Measurements from ENCODE around the gene ZNF212.
"Not testable (repeated sequence)": the region's sequence is repeated elsewhere in the genome, so short reads cannot be mapped to it uniquely, and the experiment has no call there.

Gene ZNF212

DNA sequence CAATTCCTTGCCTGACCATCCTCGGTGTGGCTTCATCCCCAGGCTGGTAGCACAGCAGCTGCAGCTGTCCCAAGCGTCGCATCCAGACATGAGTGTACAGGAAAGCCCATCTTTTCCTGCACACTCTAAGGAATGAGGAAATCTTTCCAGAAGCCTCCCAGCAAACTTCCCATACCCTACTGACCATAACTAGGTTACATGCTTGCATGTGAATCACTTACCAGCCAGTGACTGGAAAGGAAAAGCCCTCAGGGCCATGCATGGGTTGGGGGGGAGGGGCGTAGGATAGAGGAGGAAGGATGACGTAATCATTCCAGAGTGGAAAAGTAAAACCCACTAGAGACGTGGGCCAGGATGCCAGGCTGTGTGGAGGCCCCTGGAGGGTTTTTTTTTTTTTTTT lies 18.9 kb upstream of the ZNF212 start:
- FAIRE-seq, result no peak

DNA sequence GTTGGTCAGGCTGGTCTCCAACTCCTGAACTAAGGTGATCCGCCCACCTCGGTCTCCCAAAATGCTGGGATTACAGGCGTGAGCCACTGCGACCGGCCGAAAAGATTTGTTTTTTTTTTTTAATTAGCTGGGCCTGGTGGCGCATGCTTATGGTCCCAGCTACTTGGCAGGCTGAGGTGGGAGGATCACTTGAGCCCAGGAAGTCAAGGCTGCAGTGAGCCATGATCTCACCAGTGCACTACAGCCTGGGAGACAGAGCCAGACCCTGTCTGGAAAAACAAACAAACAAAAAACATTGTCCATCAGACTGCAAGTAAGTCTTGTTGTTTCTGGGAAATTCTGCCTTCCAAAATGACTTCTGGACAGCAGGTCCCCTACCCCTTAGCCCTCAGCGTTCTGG lies 16.3 kb upstream of the ZNF212 start:
- no peak for FAIRE-seq

DNA sequence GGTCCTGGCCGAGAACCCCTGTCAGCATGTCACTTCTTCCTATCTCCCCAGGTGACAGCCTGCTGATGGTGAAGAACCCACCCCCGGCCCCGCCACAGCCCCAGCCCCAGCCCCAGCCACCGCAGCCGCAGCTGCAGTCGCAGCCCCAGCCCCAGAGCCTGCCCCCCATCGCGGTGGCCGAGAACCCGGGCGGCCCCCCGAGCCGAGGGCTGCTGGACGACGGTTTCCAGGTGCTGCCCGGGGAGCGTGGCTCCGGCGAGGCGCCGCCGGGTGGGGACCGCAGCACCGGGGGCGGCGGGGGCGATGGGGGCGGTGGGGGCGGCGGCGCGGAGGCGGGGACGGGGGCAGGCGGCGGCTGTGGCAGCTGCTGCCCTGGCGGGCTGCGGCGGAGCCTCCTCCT lies 15.7 kb upstream of the ZNF212 start:
- no peak for FAIRE-seq

DNA sequence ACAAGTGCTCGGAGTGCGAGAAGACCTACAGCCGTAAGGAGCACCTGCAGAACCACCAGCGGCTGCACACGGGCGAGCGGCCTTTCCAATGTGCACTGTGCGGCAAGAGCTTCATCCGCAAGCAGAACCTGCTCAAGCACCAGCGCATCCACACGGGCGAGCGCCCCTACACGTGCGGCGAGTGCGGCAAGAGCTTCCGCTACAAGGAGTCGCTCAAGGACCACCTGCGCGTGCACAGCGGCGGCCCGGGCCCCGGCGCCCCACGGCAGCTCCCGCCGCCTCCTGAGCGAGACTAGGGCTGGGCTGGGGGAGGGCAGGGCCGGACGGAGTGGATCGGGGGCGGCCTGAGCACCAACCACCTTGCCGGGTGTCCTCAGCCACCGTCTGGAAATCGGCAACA lies 15.1 kb upstream of the ZNF212 start:
- no peak for FAIRE-seq

DNA sequence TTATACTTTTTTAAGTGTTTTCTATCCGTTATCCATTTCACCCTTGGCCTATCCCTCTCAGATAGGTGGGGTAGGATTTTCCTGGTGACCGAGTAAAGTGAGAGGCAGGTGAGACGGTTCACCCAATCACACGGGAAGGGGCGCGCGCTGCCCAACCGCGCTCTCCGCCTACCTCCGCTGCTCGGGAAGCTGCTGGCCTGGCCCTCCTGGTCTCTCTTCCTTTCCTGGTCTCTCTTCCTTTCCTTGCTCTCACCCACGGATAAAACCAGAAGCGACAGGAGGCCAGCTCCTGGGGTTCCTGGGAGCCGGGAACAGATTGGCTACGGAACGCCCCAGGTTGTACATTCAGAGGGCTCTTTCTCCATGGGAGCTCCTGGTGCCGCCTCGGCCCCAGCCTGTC lies 14.3 kb upstream of the ZNF212 start:
- FAIRE-seq, result no peak

DNA sequence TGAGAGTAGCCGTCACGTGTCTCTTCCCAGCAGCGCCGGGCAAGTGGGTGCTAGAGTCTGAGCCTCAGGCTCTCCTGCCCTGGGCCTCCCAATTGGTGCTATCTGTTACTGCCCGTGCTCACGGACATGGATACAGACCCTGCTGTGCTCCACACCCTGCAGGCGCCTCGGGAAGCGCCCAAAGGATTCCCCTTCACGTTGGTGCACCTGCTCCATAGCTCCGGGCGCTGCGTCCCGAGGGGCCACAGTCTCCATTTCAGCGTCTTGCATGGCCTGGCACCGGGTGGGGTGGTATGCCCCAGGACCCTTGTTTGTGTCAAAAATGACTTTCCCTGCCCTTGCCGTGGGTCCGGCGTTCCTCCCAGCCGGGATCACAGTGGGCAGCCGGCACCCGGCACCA lies 13.8 kb upstream of the ZNF212 start:
- FAIRE-seq, result no peak

DNA sequence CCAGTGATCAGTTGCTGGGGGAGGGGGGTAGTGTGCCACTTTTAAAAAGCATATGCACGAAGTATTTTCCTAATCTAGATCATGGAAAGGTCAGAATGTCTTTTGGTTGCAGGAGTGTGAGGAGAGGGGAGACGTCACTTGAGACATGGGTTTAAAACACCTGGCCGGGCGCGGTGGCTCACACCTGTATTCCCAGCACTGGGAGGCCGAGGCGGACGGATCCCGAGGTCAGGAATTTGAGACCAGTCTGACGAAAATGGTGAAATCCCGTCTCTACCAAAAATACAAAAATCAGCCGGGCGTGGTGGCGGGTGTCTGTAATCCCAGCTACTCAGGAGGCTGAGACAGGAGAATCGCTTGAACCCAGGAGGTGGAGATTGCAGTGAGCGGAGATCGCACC lies 13.1 kb upstream of the ZNF212 start:
- FAIRE-seq, result not testable (repeated sequence)

DNA sequence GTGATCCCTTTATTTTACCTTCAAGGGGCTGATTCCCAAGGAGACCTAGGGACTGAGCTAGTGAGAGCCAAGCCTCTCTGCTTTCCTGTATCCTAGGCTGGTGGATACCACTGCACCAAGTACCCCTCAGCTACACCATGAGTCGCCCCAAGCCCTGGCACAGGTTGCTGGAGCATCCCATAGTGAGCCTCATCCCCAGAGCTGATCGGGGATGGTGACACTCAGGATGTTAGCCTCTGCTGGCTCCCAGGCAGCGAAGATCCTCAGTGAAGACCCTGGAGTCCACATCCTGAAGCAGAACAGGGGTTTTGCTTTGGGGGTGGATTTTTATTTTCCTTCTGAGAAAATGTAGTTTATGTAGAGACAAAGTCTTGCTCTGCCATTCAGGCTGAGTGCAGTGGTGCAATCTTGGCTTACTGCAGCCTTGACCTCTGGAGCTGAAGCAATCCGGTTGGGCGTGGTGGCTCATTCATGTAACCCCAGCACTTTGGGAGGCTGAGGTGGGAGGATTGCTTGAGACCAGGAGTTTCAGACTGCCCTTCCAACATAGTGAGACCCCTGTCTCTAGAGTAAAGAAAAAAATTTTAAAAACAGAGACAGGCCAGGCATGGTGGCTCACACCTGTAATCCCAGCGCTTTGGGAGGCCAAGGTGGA lies 12.5 kb upstream of the ZNF212 start:
- no peak for FAIRE-seq

DNA sequence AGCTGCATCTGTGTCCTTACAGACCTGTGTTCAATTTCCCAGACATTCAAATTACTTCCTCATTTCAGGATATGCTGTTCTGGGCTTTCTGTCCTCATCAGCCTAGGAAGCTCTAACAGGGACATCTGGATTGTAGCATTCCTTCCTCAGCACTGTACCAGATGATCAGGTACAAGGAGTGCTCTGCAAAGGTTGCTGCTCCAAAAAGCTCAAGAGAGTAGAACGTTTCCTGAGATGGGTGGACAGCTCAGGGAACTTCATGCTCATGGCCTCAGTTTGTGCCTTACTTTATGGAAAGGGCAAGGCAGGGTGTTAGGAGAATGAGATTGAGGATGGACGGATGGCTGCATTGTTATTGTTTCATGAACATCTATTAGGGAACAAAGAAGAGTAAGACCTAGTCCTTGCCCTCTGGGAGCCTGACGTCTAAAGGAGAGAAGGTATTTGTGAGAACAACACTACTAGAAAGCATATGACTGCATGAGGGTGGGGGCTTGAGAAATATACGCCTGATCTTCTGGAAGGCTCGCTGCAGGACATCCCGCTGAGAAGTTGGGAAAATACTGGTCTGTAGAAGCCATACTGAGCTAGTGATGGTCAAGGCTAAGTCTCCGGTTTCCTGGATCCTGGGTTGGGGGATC lies 10.5 kb upstream of the ZNF212 start:
- FAIRE-seq, result no peak

DNA sequence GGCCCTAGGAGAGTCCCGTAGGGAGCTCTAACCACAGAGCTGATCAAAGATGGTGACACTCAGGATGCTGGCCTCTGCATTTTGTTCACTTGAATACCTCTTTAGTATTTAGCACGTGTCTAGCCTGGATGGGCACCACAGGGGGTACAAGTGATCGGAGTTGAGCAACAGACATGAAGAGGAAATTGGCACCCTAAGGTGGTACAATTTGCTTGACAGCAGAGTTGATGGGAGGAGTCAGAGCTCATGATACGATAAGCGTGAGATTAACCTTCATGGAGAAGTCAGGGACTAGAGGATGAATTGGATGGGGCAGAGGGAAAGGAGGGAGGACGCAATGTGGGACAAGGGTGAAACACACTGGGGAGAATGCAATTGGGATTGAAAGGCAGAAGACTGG lies 9.9 kb upstream of the ZNF212 start:
- FAIRE-seq, result no peak

DNA sequence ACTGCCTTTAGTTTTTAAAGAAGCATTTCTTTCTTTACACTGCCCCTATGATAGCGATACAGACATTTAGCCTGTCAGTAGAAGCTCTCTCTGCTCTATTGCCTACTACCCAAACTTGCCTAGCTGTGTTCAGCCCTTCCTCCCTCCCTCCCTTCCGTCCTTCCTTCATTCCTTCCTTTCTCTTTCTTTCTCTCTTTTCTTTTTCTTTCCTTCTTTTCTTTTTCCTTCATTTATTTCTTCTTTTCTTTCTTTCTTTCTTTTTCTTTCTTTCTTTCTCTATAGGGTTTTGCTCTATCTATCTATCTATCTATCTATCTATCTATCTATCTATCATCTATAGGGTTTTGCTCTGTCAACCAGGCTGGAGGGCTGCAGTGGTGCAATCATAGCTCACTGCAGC lies 7.1 kb upstream of the ZNF212 start:
- FAIRE-seq, result no peak

DNA sequence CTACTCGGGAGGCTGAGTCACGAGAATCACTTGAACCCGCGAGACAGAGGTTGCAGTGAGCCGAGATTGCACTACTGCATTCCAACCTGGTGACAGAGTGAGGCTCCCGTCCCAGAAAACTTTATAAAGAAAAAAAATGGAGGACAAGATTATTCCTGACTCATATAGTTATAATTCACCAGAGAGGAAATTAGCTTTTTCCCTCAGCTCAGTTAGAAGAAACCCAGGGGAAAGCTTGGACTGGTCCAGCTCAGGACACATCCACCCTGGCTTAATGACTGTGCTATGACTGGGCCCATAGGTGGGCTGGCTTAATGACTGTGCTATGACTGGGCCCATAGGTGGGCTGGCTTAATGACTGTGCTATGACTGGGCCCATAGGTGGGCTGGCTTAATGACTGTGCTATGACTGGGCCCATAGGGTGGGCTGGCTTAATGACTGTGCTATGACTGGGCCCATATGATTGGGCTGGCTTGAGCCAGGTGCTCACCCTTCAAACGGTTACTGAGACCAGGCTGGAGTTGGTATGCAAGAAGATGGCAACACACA lies 5.7 kb upstream of the ZNF212 start:
- FAIRE-seq, result not testable (repeated sequence)

DNA sequence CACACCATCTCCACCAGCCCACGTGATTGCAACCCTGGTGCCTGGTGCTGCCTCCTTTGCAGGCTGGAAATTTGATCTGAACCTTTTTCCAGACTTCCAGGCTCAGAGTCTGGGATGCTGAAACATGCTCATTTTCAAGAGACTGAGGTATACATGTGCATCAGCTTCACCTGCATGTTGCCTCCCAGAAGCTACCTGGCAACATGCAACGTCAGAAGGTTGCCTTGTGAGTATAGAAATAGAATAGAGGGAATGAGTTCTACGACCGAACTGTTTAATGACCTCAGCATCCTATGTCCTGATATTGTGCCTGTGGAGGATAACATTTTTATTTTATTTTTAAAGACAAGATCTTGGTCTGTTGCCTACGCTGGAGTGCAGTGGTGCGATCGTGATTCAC lies 1.9 kb upstream of the ZNF212 start:
- no peak for FAIRE-seq

DNA sequence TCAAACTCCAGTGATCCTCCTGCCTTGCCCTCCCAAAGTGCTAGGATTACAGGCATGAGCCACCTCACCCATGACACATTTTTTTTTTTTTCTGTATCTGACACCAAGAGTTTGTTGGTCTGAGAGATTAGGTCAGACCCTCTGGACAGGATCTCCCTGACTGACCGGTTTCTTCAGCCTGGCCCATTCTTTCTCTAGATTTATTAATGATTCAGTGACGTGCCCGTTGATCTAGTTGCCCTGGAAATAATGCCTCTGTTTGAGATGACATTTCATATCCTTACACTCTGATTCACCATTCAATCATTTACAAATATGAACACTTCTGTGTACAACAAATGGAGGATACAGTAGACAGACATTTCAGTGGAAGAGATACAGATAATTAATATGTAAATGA lies 1.4 kb upstream of the ZNF212 start:
- no peak for FAIRE-seq

DNA sequence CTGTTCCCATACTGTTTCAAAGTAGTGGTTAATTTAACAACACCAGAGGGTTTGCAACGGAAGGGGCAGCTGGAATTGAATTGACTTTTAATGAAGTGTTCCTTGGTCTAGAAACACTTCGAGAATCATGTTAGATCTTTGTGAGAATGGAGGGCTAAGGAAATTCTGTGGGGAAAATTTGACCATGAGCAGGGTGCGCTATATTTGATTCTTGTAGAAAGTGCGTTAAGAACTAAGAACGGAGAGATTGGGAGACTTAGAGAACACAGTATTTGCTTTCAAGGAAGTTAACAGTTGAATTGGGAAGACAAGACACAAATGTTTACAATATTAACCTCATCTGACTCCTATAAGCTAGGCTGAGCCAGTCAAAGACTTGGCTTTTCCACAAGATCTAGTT lies 1.2 kb downstream of the ZNF212 start:
- no peak for FAIRE-seq

DNA sequence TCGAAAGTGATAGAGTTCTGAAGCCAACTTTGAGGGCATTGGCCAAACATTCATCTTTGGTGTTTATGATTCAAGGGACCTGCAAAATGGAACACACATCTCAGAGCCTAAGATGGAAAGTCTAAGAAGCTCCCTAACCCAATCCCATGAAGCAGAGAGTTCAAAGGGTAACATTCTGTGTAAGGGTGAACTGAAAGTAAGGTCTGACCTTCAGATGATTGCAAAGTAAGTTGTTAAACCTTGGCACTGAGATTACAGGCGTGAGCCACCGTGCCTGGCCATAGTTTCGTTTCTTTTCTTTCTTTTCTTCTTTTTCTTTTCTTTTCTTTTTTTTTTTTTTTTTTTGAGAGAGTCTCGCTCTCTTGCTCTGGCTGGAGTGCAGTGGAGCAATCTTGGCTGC lies 2.2 kb downstream of the ZNF212 start:
- no peak for FAIRE-seq

DNA sequence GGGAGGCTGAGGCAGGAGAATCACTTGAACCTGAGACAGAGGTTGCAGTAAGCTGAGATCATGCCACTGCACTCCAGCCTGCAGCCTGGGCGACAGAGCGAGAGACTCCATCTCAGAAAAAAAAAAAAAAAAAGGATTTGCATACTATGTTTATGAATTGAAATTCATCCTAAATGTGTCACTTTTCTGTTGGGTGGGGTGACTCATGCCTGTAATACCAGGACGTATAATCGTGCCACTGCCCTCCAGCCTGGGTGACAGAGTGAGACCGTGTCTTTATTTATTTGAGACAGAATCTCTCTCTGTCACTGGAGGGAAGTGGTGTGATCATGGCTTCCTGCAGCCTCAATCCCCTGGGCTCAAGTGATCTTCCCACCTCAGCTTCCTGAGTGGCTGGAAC lies 5.8 kb downstream of the ZNF212 start:
- no peak for FAIRE-seq

DNA sequence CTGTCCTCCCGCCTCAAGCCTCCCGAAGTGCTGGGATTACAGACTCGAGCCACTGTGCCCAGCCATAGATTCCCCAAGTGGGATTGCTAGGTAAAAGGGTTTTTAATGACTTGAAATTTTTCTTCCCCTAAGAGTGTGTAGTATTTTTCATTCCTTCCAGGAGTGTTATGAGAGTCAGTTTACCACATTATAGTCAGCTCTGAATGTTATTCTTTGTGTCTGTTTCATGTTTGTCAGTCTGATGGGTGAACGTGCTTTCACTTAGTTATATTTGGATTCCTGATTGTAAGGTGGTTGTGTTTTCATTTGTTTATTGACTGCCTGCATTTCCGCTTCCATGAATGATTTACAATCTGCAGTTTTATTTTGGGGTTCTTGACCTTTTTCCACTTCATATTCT lies 6.3 kb downstream of the ZNF212 start:
- FAIRE-seq, result no peak

DNA sequence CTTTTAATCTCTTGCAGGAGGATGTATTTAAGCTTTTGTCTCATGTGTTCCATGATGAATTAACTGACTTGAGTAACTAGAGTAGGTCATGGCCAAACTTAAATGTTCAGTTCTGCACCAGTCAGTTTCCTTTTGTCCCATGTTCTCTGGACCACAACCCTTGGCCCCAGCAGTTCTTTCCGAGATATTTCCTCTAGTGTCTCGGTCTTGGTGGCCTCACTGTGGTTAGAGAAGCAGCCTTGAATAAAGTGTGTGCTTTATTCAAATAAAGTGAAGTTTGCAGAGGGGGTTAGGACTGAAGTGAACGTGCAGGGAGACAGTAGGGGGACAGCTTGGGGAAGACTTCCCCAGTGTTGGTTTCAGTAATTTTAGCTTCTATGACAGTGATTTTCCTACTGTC lies 9.3 kb downstream of the ZNF212 start:
- no peak for FAIRE-seq

DNA sequence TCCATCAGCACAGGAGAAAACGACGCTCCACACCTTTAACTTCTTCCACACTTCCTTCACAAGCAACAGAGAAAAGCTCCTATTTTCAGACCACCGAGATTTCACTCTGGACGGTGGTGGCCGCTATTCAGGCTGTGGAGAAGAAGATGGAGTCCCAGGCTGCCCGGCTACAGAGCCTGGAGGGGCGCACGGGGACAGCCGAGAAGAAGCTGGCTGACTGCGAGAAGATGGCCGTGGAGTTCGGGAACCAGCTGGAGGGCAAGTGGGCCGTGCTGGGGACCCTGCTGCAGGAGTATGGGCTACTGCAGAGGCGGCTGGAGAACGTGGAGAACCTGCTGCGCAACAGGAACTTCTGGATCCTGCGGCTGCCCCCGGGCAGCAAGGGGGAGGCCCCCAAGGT lies 10.7 kb downstream of the ZNF212 start:
- FAIRE-seq, result not testable (repeated sequence)

DNA sequence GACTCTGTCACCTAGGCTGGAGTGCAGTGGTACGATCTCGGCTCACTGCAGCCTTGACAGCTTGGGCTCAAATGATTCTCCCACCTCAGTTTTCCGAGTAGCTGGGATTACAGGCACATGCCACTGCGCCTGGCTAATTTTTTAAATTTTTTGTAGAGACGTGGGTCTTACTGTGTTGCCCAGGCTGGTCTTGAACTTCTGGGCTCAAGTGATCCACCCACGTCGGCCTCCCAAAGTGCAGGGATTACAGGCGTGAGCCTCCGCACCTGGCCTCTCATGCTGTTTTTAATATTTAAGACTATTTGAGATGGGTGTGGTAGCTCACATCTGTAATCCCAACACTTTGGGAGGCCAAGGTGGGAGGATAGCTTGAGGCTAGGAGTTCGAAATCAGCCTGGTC lies 12.1 kb downstream of the ZNF212 start:
- not testable (repeated sequence) for FAIRE-seq

DNA sequence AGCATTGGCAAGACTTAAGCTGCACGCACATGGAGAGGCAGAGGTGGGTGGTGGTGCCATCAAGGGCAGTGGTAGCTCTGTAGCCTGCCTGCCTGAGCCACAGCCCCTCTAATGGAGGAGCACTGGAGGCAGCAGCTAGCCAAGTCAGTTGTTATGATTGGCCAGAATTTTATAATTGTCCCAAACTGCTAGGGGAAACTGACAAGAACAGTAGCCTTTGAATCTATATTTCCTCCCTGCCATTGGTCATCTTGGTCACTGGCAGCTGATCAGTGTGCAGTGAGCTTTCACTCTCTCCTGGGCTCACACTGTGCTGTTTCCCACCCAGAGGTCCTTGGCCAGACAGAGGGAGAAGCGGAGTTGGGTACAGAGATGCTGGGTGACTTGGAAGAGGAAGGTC lies 12.9 kb downstream of the ZNF212 start:
- no peak for FAIRE-seq

DNA sequence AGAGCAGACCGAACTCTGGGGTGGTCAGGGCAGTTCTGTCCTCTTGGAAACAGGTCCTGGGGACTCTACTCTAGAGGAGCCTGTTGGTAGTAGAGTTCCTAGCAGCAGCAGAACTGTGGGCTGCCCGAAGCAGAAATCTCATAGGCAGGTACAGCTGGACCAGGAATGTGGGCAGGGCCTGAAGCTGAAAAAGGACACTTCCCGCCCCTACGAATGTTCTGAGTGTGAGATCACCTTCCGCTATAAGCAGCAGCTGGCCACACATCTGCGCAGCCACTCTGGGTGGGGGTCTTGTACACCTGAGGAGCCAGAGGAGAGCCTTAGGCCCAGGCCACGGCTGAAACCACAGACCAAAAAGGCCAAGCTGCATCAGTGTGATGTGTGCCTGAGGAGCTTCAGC lies 14.2 kb downstream of the ZNF212 start:
- no peak for FAIRE-seq

DNA sequence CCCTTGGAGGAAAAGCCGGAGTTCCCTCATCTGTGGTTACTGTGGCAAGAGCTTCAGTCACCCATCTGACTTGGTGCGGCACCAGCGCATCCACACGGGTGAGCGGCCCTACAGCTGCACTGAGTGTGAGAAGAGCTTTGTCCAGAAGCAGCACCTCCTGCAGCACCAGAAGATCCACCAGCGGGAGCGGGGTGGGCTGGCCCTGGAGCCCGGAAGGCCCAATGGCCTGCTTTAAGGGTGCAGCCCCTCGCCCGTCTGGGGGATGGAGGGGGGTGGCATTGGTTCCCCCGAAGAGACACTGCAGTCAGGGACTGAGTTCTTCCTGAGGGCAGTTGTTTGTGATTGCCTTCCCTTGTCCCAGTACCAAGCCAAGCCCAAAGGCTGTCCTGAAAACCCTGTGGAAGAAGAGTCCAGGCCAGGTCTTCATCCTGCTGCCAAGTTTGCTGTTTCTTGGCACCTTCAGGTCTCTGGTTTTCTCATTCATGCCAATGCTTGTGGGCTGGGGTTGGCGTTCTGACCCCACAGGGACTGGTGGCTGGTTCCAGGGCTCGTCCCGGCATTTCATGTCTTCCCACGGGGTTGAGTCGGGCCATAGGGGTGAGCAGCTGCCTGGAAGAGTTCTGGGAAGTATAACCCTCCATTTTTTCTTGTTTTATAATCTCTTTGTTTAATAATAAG lies 14.9 kb downstream of the ZNF212 start:
- FAIRE-seq, result no peak

Measured in colon (tissue), 2 donors.